HG03469 (cell line): Measurements from ENCODE around the gene HOXA9.

Experiments used
- ATAC-seq: cut with Tn5 transposase; IDR thresholded peaks from one replicate; pipeline ENCODE4 v1.9.1; 2021; ENCODE audit warnings: mild to moderate bottlenecking, moderate library complexity, moderate number of reproducible peaks; ENCODE audit not compliant: unreplicated experiment

Gene HOXA9

GRCh38 chr7:27188386-27189294 is 23.3 kb upstream of the HOXA9 start:
- ATAC-seq: no peak

- ATAC-seq: no peak
Measured at GRCh38 chr7:27187475-27188385, 22.4 kb upstream of the HOXA9 start.

GRCh38 chr7:27186668-27187474 is 21.5 kb upstream of the HOXA9 start:
- no peak for ATAC-seq

GRCh38 chr7:27185854-27186667 is 20.7 kb upstream of the HOXA9 start:
- no peak for ATAC-seq

GRCh38 chr7:27185013-27185853 is 19.9 kb upstream of the HOXA9 start, which contains the start of gene HOXA11:
TSS of gene HOXA11 (minus strand) at chr7:27185232. CDS start at chr7:27185144, 88 bp downstream.
- no peak for ATAC-seq

GRCh38 chr7:27184337-27185012 is 19.1 kb upstream of the HOXA9 start:
- ATAC-seq: no peak

GRCh38 chr7:27183682-27184336 is 18.5 kb upstream of the HOXA9 start:
- ATAC-seq: no peak

- ATAC-seq: no peak
Measured at GRCh38 chr7:27182861-27183681, 17.7 kb upstream of the HOXA9 start.

GRCh38 chr7:27182285-27182841 is 17.0 kb upstream of the HOXA9 start:
- no peak for ATAC-seq

- no peak for ATAC-seq
Measured at GRCh38 chr7:27181795-27182275, 16.5 kb upstream of the HOXA9 start.

- ATAC-seq: no peak
Measured at GRCh38 chr7:27180431-27181420, 15.4 kb upstream of the HOXA9 start.

GRCh38 chr7:27179503-27180430 is 14.4 kb upstream of the HOXA9 start:
- no peak for ATAC-seq

- ATAC-seq: no peak
Measured at GRCh38 chr7:27179030-27179429, 13.7 kb upstream of the HOXA9 start.

- no peak for ATAC-seq
Measured at GRCh38 chr7:27178366-27178765, 13.0 kb upstream of the HOXA9 start.
